Uterus (tissue), 2 donors: ENCODE measurements around the gene FAM181A.

Experiments used
- POLR2A ChIP-seq, 2 donors: fragments of 450-650 bp; IDR thresholded peaks; one replicate each; pipeline ENCODE4 v1.6.1; 2016; ENCODE audit warnings: antibody characterized with exemption in 2 of 2, mild to moderate bottlenecking in 1 of 2, moderate library complexity in 1 of 2
- TF ChIP-seq, protein P1 (sequence below), 4 experiments: fragments of 200-600 bp in 2 of 4; fragments of 450-650 bp in 2 of 4; sonication (generic) in 2 of 4; IDR thresholded peaks; one replicate each; pipeline ENCODE4 v1.5.1; 2016 to 2019; ENCODE audit warnings: antibody characterized with exemption in 4 of 4, mild to moderate bottlenecking in 2 of 4, moderate library complexity in 1 of 4

DNA sequence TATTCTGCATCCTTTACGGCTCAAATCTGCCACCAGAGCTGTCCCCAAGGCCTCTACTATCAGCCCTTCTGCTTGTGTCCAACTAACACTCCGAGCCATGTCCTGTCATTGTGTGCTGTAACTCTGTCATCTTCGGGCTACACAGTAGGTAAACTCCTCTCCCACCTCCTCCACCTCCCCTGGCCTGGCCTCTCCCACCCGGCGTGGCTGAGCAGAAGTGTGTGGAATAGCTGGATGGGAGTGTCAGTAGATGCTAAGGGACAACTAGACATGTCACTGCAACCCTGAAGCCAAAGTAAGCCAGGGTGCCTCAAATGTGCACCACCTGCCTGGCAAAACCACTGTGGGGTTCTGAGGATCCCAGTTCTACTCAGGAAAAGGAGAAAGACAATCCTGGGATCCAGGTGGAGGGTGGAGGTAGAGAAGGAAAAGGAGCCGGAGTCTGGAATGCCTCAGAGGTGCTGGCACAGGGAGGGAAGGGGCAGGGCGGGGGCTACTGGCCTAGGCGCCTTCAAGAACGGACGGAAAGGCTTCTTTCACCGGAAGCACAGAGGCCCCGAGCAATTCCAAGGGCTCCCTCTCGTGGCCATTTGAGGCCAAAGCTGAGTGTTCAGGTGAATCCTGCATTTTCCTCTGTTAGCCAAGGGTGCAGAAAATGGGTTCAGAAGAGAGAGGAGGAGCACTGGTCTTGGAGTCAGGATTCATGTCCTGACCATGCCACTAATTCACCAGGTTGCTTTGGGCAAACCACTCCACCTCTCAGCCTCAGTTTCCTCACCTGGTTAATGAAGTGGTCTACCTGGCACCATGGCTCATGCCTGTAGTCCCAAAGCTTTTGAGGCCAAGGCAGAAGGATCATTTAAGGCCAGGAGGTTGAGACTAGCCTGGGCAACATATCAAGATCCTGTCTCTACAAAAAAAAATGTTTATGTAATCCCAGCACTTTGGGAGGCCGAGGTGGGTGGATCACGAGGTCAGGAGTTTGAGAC, 20.5 kb upstream of the FAM181A start:
- TF ChIP-seq, protein P1, sequence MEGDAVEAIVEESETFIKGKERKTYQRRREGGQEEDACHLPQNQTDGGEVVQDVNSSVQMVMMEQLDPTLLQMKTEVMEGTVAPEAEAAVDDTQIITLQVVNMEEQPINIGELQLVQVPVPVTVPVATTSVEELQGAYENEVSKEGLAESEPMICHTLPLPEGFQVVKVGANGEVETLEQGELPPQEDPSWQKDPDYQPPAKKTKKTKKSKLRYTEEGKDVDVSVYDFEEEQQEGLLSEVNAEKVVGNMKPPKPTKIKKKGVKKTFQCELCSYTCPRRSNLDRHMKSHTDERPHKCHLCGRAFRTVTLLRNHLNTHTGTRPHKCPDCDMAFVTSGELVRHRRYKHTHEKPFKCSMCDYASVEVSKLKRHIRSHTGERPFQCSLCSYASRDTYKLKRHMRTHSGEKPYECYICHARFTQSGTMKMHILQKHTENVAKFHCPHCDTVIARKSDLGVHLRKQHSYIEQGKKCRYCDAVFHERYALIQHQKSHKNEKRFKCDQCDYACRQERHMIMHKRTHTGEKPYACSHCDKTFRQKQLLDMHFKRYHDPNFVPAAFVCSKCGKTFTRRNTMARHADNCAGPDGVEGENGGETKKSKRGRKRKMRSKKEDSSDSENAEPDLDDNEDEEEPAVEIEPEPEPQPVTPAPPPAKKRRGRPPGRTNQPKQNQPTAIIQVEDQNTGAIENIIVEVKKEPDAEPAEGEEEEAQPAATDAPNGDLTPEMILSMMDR (IDR thresholded peaks at IDR 0.05): peak; percentile 54 to 67 (median 54)
- TF ChIP-seq POLR2A (IDR thresholded peaks at IDR 0.05): no peak
